ENCODE results near the gene MDGA2. TPM values are rescaled to one million over a fixed set of nuclear protein-coding genes. Genes with fewer than 3 reads are reported as not detected.
A peak's percentile ranks its signal among the peaks of the same experiment; 100 is the strongest.

MDGA2 gene
- total RNA-seq, 1 donor from 2014 or later, result 1.3 TPM

GRCh38 chr14:47674543-47675465, 601 bp downstream of the MDGA2 start:
- H3K27ac Mint-ChIP-seq, result no peak overlapping the region
- H3K36me3 Mint-ChIP-seq, result no peaks in the 10 kb centered on the region
- H3K4me1 Mint-ChIP-seq (ENCODE audit: unreplicated experiment), result peaks cover 4% of the 10 kb centered on the region
- peak; percentile 70 for DNase-seq (ENCODE audit: extremely low spot score, unreplicated experiment)
- peak overlapping the region; percentile 87 for H3K4me3 Mint-ChIP-seq
- H3K27me3 Mint-ChIP-seq, result peaks cover 95% of the 10 kb centered on the region
- no peak for TF ChIP-seq CTCF (conservative IDR thresholded peaks at IDR 0.05)
- H3K9me3 Mint-ChIP-seq, result no peaks in the 10 kb centered on the region

DNA sequence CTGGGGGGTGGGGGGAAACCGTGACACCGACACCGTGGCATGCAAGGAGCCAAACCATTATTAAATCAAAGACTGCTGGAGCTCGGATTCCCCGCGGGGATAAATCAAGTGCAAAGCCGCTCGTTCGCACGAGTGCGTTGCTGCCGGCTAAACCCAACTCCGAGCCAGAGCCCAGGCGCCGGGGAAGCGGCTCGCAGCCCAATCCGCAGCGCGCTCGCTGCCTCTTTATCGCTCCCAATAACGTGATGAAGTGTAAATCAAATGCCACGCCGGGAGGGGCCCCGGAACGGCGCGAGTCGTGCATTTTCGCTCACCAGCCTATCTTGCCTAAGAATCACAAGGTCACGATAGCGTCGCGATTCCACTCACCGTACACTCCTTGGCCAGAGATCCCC, 1.3 kb downstream of the MDGA2 start:
- no peaks in the 10 kb centered on the region for H3K36me3 Mint-ChIP-seq
- H3K9me3 Mint-ChIP-seq, result no peaks in the 10 kb centered on the region
- no peak for DNase-seq (ENCODE audit: extremely low spot score, unreplicated experiment)
- H3K27me3 Mint-ChIP-seq, result peaks cover 95% of the 10 kb centered on the region
- peaks cover 4% of the 10 kb centered on the region for H3K4me1 Mint-ChIP-seq (ENCODE audit: unreplicated experiment)
- no peak overlapping the region for H3K27ac Mint-ChIP-seq
- TF ChIP-seq CTCF (conservative IDR thresholded peaks at IDR 0.05), result no peak
- peak overlapping the region; percentile 87 for H3K4me3 Mint-ChIP-seq

- H3K27ac Mint-ChIP-seq, result no peak overlapping the region
- H3K9me3 Mint-ChIP-seq, result no peaks in the 10 kb centered on the region
Measured at GRCh38 chr14:47665337-47666134, 9.9 kb downstream of the MDGA2 start.

GRCh38 chr14:47662466-47662865, 12.9 kb downstream of the MDGA2 start:
- Mint-ChIP-seq H3K4me1 (ENCODE audit: unreplicated experiment) (no peaks in the 10 kb centered on the region), H3K4me3 (no peak overlapping the region), H3K36me3 (no peaks in the 10 kb centered on the region), H3K27ac (no peak overlapping the region), H3K27me3 (peaks cover 40% of the 10 kb centered on the region), H3K9me3 (no peaks in the 10 kb centered on the region)
- DNase-seq (ENCODE audit: extremely low spot score, unreplicated experiment), result no peak
- TF ChIP-seq CTCF (conservative IDR thresholded peaks at IDR 0.05), result no peak

More at GRCh38 chr14:47665337-47666134, 9.9 kb downstream of the MDGA2 start:
- DNase-seq (ENCODE audit: extremely low spot score, unreplicated experiment), result no peak
- no peak for TF ChIP-seq CTCF (conservative IDR thresholded peaks at IDR 0.05)
- no peak overlapping the region for H3K4me3 Mint-ChIP-seq
- H3K27me3 Mint-ChIP-seq, result peaks cover 56% of the 10 kb centered on the region
- H3K4me1 Mint-ChIP-seq (ENCODE audit: unreplicated experiment), result no peaks in the 10 kb centered on the region
- no peaks in the 10 kb centered on the region for H3K36me3 Mint-ChIP-seq

GRCh38 chr14:47660158-47660557, 15.2 kb downstream of the MDGA2 start:
- no peak for TF ChIP-seq CTCF (conservative IDR thresholded peaks at IDR 0.05)
- H3K27me3 Mint-ChIP-seq, result peaks cover 35% of the 10 kb centered on the region
- H3K4me1 Mint-ChIP-seq (ENCODE audit: unreplicated experiment), result no peaks in the 10 kb centered on the region
- no peaks in the 10 kb centered on the region for H3K9me3 Mint-ChIP-seq
- H3K27ac Mint-ChIP-seq, result no peak overlapping the region
- H3K4me3 Mint-ChIP-seq, result no peak overlapping the region
- no peak for DNase-seq (ENCODE audit: extremely low spot score, unreplicated experiment)
- no peaks in the 10 kb centered on the region for H3K36me3 Mint-ChIP-seq
